ENCODE measurements around the gene MST1. TPM values are rescaled to one million over a fixed set of nuclear protein-coding genes. Genes with fewer than 3 reads are reported as not detected.

The MST1 gene
- total and polyA plus RNA-seq, 9 of the 15 experiments (the other 6 are each of a cell fraction or from before 2014, with no cell fraction given), result 0.08 to 1.8 (median 0.40) TPM

DNA sequence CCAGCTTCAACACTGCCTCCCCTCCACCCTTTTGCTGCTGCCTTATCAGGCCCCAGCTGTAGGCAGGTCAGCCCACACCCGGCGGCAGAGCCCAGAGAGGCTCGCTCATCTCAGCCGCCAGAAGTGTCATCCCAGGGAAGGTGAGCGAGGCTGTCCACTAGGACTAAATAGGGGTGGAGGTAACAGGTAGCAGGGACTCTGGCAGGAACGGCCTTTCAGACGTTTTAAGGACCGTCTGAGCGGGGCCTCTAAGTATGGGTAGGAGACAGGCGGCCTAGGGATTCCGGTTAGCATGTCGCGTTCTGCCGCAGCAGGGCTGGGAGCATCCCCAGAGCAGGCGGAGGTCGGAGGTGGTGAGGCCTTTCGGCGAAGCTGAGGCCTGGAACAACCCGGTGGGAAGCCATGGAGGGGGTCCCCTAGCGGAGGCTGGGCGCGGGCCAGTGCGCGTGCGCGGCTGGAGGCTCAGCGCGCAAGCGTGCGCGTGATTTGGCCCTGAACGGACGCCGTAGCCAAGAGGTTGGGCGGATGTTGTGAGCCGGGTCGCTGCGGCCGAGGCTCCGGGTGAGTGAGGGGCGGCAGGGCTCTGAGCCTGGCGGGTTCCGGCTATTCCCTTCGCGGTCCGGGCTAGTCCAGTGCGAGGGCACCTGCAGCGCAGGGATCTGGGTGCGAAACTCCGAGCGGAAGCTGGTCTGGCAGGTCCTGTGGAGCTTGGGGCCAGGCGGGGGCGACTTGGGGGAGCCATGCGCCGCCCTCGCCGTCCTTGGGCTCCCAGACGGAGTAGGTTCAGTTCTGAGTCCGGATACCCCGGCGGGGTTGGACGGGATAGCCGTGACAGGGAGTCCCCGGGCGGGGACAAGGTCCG is at the start of gene MST1, which contains the start of gene RNF123 (continued):
- TF ChIP-seq, protein P1, sequence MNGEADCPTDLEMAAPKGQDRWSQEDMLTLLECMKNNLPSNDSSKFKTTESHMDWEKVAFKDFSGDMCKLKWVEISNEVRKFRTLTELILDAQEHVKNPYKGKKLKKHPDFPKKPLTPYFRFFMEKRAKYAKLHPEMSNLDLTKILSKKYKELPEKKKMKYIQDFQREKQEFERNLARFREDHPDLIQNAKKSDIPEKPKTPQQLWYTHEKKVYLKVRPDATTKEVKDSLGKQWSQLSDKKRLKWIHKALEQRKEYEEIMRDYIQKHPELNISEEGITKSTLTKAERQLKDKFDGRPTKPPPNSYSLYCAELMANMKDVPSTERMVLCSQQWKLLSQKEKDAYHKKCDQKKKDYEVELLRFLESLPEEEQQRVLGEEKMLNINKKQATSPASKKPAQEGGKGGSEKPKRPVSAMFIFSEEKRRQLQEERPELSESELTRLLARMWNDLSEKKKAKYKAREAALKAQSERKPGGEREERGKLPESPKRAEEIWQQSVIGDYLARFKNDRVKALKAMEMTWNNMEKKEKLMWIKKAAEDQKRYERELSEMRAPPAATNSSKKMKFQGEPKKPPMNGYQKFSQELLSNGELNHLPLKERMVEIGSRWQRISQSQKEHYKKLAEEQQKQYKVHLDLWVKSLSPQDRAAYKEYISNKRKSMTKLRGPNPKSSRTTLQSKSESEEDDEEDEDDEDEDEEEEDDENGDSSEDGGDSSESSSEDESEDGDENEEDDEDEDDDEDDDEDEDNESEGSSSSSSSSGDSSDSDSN (IDR thresholded peaks at IDR 0.05; ENCODE audit: borderline replicate concordance in 1 of 2, low read depth in 2 of 2, low read length in 2 of 2), result no peak
- TF ChIP-seq HDAC8 (tag; IDR thresholded peaks at IDR 0.05) (no peak), ZNF57 (CRISPR knock-in tag; IDR thresholded peaks at IDR 0.05) (0 out of 2 replicates have a peak, but pooled peaks have one; percentile 17), ZBTB17 (CRISPR knock-in tag; IDR thresholded peaks at IDR 0.05) (0 out of 2 replicates have a peak, but pooled peaks have one; percentile 41), ZNF830 (CRISPR knock-in tag; IDR thresholded peaks at IDR 0.05) (no peak), ZNF589 (CRISPR knock-in tag; IDR thresholded peaks at IDR 0.05; ENCODE audit: low read depth) (no peak), ZNF507 (tag; conservative IDR thresholded peaks at IDR 0.05) (no peak), BCL6 (CRISPR knock-in tag; IDR thresholded peaks at IDR 0.05) (no peak), CBX1 (IDR thresholded peaks at IDR 0.05; ENCODE audit: low read depth) (no peak), MXI1 (IDR thresholded peaks at IDR 0.05; ENCODE audit: low read depth, low read length) (no peak), HLTF (IDR thresholded peaks at IDR 0.05) (no peak), SPI1 (IDR thresholded peaks at IDR 0.05; ENCODE audit: borderline replicate concordance, low read depth, low read length) (no peak), SOX6 (IDR thresholded peaks at IDR 0.05) (no peak), HIVEP1 (CRISPR knock-in tag; IDR thresholded peaks at IDR 0.05) (no peak), TAF15 (IDR thresholded peaks at IDR 0.05; ENCODE audit: low read depth, low read length) (no peak), RB1 (IDR thresholded peaks at IDR 0.05; ENCODE audit: low read depth) (no peak)
- TF ChIP-seq, protein P2, sequence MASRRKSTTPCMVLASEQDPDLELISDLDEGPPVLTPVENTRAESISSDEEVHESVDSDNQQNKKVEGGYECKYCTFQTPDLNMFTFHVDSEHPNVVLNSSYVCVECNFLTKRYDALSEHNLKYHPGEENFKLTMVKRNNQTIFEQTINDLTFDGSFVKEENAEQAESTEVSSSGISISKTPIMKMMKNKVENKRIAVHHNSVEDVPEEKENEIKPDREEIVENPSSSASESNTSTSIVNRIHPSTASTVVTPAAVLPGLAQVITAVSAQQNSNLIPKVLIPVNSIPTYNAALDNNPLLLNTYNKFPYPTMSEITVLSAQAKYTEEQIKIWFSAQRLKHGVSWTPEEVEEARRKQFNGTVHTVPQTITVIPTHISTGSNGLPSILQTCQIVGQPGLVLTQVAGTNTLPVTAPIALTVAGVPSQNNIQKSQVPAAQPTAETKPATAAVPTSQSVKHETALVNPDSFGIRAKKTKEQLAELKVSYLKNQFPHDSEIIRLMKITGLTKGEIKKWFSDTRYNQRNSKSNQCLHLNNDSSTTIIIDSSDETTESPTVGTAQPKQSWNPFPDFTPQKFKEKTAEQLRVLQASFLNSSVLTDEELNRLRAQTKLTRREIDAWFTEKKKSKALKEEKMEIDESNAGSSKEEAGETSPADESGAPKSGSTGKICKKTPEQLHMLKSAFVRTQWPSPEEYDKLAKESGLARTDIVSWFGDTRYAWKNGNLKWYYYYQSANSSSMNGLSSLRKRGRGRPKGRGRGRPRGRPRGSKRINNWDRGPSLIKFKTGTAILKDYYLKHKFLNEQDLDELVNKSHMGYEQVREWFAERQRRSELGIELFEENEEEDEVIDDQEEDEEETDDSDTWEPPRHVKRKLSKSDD (conservative IDR thresholded peaks at IDR 0.05; ENCODE audit: low read length), result no peak
- TF ChIP-seq, protein P3, sequence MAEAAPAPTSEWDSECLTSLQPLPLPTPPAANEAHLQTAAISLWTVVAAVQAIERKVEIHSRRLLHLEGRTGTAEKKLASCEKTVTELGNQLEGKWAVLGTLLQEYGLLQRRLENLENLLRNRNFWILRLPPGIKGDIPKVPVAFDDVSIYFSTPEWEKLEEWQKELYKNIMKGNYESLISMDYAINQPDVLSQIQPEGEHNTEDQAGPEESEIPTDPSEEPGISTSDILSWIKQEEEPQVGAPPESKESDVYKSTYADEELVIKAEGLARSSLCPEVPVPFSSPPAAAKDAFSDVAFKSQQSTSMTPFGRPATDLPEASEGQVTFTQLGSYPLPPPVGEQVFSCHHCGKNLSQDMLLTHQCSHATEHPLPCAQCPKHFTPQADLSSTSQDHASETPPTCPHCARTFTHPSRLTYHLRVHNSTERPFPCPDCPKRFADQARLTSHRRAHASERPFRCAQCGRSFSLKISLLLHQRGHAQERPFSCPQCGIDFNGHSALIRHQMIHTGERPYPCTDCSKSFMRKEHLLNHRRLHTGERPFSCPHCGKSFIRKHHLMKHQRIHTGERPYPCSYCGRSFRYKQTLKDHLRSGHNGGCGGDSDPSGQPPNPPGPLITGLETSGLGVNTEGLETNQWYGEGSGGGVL (CRISPR knock-in tag; IDR thresholded peaks at IDR 0.05), result no peak
- TF ChIP-seq, protein P4, sequence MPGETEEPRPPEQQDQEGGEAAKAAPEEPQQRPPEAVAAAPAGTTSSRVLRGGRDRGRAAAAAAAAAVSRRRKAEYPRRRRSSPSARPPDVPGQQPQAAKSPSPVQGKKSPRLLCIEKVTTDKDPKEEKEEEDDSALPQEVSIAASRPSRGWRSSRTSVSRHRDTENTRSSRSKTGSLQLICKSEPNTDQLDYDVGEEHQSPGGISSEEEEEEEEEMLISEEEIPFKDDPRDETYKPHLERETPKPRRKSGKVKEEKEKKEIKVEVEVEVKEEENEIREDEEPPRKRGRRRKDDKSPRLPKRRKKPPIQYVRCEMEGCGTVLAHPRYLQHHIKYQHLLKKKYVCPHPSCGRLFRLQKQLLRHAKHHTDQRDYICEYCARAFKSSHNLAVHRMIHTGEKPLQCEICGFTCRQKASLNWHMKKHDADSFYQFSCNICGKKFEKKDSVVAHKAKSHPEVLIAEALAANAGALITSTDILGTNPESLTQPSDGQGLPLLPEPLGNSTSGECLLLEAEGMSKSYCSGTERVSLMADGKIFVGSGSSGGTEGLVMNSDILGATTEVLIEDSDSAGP (CRISPR knock-in tag; IDR thresholded peaks at IDR 0.05), result no peak
